HepG2 (cell line): ENCODE data around the gene TAS1R1. TPM values are rescaled to one million over a fixed set of nuclear protein-coding genes. Genes with fewer than 3 reads are reported as not detected.

Experiments
- GATA4 ChIP-seq: sonication (generic); IDR thresholded peaks from 2 replicates; pipeline ENCODE4 v1.6.1; 2016; ENCODE audit warnings: antibody characterized with exemption, low read depth, borderline replicate concordance
- NFATC3 ChIP-seq: sonication (generic); formaldehyde crosslinking; IDR thresholded peaks from 2 replicates; pipeline ENCODE4 v1.5.1; 2020; ENCODE audit warnings: mild to moderate bottlenecking, missing genetic modification reagents
- SATB2 ChIP-seq: sonication (generic); formaldehyde crosslinking; IDR thresholded peaks from 2 replicates; pipeline ENCODE4 v1.5.0; 2020; ENCODE audit warnings: missing genetic modification reagents
- TCF12 ChIP-seq, 2 experiments: fragments of 450-650 bp in 1 of 2; sonication (generic) in 1 of 2; formaldehyde crosslinking in 1 of 2; IDR thresholded peaks; 2 replicates each; pipeline versions ENCODE4 v1.6.1 to v1.8.0; 2017 to 2022; ENCODE audit warnings: antibody characterized with exemption in 1 of 2, mild to moderate bottlenecking in 1 of 2, missing genetic modification reagents in 1 of 2, moderate library complexity in 1 of 2
- TGIF2 ChIP-seq: IDR thresholded peaks from 2 replicates; pipeline ENCODE4 v1.6.1; 2016; ENCODE audit warnings: control low read depth, missing compliant biosample characterization
- ZBTB20 ChIP-seq: sonication (generic); formaldehyde crosslinking; IDR thresholded peaks from 2 replicates; pipeline ENCODE4 v1.8.1; 2023; ENCODE audit warnings: missing genetic modification reagents, low read depth, mild to moderate bottlenecking, borderline replicate concordance
- ZNF121 ChIP-seq: sonication (generic); formaldehyde crosslinking; IDR thresholded peaks from 2 replicates; pipeline ENCODE4 v1.5.0; 2020; ENCODE audit warnings: mild to moderate bottlenecking, missing genetic modification reagents
- ZNF343 ChIP-seq: sonication (generic); formaldehyde crosslinking; IDR thresholded peaks from 2 replicates; pipeline ENCODE4 v1.4.0; 2020; ENCODE audit warnings: mild to moderate bottlenecking, missing genetic modification reagents
- ZNF460 ChIP-seq: sonication (generic); formaldehyde crosslinking; IDR thresholded peaks from 2 replicates; pipeline ENCODE4 v1.5.1; 2020; ENCODE audit warnings: missing genetic modification reagents, mild to moderate bottlenecking, borderline replicate concordance
- ZNF510 ChIP-seq: sonication (generic); formaldehyde crosslinking; IDR thresholded peaks from 2 replicates; pipeline ENCODE4 v1.4.0; 2020; ENCODE audit warnings: low read depth, mild to moderate bottlenecking, missing genetic modification reagents
- ZNF687 ChIP-seq: sonication (generic); formaldehyde crosslinking; IDR thresholded peaks from 2 replicates; pipeline ENCODE4 v1.5.1; 2020; ENCODE audit warnings: mild to moderate bottlenecking, missing genetic modification reagents, moderate library complexity
- ZNF776 ChIP-seq: sonication (generic); formaldehyde crosslinking; IDR thresholded peaks from 2 replicates; pipeline ENCODE4 v1.4.0; 2020; ENCODE audit warnings: mild to moderate bottlenecking, missing genetic modification reagents
- polyA plus RNA-seq, 8 experiments: library from polyadenylated mRNA; depleted of rRNA in 3 of 8; stranded (reverse) in 7 of 8; unstranded in 1 of 8; fragments of >200 nt; fragmentation: Illumina TruSeq in 4 of 8; extraction: Trizol in 4 of 8; gene quantifications; 2 replicates each; pipeline versions ENCODE4 v1.2.1 to v1.2.3, GENCODE V29; 2011 to 2016; ENCODE audit warnings: low read depth in 4 of 8, missing spikeins in 1 of 8, mixed read lengths in 1 of 8; ENCODE audit not compliant: insufficient read depth in 1 of 8
- total RNA-seq, 5 experiments: library from RNA; depleted of rRNA; stranded (reverse); fragments of >200 nt; fragmentation: Illumina TruSeq; extraction: Trizol; gene quantifications; 2 replicates each; pipeline ENCODE4 v1.2.3, GENCODE V29; 2016; ENCODE audit warnings: low read depth in 1 of 5
- TF ChIP-seq, protein P1 (sequence below): sonication (generic); formaldehyde crosslinking; IDR thresholded peaks from 2 replicates; pipeline ENCODE4 v1.5.1; 2020; ENCODE audit warnings: mild to moderate bottlenecking, missing genetic modification reagents, borderline replicate concordance
- TF ChIP-seq, protein P2 (sequence below): sonication (generic); formaldehyde crosslinking; IDR thresholded peaks from 2 replicates; pipeline ENCODE4 v1.9.0; 2021; ENCODE audit warnings: missing genetic modification reagents, borderline replicate concordance
- TF ChIP-seq, protein P3 (sequence below), 2 experiments: sonication (generic) in 1 of 2; formaldehyde crosslinking in 1 of 2; IDR thresholded peaks; 2 replicates each; pipeline versions ENCODE4 v1.4.0 to v1.6.1; 2018 to 2020; ENCODE audit warnings: missing genetic modification reagents in 2 of 2, borderline replicate concordance in 1 of 2, low read depth in 1 of 2, mild to moderate bottlenecking in 1 of 2, missing biosample characterization in 1 of 2

Gene TAS1R1
- total and polyA plus RNA-seq, 2 of the 13 experiments (the other 11 are each of a cell fraction or from before 2014, with no cell fraction given) = 1.4 to 1.6 TPM

DNA sequence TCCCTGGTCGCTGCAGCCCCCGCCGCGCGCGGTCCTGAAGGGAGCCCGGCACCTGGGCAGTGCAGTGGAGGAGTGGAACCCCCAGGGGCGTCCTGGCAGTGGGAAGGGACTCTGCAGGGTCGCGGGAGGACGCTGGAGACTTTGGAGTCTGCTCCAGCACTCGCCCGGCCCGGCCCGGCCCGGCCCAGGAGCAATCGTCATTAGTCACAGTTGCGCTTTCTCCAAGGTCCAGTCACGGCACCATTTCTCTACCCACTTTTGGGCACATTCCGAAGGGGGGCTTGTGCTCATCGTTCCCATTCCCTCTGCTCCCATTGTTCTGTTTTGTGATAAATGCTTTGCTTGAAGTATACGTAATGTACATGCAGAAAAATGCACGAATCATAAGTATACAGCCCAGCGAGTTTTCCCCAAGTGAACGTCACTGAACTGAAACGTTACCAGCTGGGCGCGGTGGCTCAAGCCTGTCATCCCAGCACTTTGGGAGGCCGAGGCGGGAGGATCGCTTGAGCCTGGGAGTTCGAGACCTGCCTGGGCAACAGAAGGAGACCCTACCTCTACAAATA, 70.6 kb downstream of the TAS1R1 start (continued):
- no peak for TF ChIP-seq TCF12 (IDR thresholded peaks at IDR 0.05)
- no peak; the same call in 1 of the 2 replicates for TF ChIP-seq TCF12 (CRISPR knock-in tag; IDR thresholded peaks at IDR 0.05)
- TF ChIP-seq, protein P1, sequence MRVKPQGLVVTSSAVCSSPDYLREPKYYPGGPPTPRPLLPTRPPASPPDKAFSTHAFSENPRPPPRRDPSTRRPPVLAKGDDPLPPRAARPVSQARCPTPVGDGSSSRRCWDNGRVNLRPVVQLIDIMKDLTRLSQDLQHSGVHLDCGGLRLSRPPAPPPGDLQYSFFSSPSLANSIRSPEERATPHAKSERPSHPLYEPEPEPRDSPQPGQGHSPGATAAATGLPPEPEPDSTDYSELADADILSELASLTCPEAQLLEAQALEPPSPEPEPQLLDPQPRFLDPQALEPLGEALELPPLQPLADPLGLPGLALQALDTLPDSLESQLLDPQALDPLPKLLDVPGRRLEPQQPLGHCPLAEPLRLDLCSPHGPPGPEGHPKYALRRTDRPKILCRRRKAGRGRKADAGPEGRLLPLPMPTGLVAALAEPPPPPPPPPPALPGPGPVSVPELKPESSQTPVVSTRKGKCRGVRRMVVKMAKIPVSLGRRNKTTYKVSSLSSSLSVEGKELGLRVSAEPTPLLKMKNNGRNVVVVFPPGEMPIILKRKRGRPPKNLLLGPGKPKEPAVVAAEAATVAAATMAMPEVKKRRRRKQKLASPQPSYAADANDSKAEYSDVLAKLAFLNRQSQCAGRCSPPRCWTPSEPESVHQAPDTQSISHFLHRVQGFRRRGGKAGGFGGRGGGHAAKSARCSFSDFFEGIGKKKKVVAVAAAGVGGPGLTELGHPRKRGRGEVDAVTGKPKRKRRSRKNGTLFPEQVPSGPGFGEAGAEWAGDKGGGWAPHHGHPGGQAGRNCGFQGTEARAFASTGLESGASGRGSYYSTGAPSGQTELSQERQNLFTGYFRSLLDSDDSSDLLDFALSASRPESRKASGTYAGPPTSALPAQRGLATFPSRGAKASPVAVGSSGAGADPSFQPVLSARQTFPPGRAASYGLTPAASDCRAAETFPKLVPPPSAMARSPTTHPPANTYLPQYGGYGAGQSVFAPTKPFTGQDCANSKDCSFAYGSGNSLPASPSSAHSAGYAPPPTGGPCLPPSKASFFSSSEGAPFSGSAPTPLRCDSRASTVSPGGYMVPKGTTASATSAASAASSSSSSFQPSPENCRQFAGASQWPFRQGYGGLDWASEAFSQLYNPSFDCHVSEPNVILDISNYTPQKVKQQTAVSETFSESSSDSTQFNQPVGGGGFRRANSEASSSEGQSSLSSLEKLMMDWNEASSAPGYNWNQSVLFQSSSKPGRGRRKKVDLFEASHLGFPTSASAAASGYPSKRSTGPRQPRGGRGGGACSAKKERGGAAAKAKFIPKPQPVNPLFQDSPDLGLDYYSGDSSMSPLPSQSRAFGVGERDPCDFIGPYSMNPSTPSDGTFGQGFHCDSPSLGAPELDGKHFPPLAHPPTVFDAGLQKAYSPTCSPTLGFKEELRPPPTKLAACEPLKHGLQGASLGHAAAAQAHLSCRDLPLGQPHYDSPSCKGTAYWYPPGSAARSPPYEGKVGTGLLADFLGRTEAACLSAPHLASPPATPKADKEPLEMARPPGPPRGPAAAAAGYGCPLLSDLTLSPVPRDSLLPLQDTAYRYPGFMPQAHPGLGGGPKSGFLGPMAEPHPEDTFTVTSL (CRISPR knock-in tag) = no peak
- TF ChIP-seq ZNF687 = no peak
- TF ChIP-seq ZNF343 (CRISPR knock-in tag) = no peak
- TF ChIP-seq, protein P2, sequence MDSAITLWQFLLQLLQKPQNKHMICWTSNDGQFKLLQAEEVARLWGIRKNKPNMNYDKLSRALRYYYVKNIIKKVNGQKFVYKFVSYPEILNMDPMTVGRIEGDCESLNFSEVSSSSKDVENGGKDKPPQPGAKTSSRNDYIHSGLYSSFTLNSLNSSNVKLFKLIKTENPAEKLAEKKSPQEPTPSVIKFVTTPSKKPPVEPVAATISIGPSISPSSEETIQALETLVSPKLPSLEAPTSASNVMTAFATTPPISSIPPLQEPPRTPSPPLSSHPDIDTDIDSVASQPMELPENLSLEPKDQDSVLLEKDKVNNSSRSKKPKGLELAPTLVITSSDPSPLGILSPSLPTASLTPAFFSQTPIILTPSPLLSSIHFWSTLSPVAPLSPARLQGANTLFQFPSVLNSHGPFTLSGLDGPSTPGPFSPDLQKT (CRISPR knock-in tag) = no peak
- no peak for TF ChIP-seq ZNF510 (CRISPR knock-in tag)
- TF ChIP-seq ZBTB20 (CRISPR knock-in tag) = 0 out of 2 replicates have a peak, but pooled peaks have one; percentile 27
- TF ChIP-seq SATB2 (CRISPR knock-in tag) = no peak
- no peak for TF ChIP-seq GATA4
- no peak for TF ChIP-seq NFATC3 (CRISPR knock-in tag)
- TF ChIP-seq TGIF2 (CRISPR knock-in tag) = 0 out of 2 replicates have a peak, but pooled peaks have one; percentile 11
- TF ChIP-seq, protein P3, sequence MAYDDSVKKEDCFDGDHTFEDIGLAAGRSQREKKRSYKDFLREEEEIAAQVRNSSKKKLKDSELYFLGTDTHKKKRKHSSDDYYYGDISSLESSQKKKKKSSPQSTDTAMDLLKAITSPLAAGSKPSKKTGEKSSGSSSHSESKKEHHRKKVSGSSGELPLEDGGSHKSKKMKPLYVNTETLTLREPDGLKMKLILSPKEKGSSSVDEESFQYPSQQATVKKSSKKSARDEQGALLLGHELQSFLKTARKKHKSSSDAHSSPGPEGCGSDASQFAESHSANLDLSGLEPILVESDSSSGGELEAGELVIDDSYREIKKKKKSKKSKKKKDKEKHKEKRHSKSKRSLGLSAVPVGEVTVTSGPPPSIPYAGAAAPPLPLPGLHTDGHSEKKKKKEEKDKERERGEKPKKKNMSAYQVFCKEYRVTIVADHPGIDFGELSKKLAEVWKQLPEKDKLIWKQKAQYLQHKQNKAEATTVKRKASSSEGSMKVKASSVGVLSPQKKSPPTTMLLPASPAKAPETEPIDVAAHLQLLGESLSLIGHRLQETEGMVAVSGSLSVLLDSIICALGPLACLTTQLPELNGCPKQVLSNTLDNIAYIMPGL (CRISPR knock-in tag; IDR thresholded peaks at IDR 0.05; ENCODE audit: borderline replicate concordance in 1 of 2, low read depth in 1 of 2) = no peak
- TF ChIP-seq ZNF121 = no peak
- no peak for TF ChIP-seq ZNF460
- no peak for TF ChIP-seq ZNF776
